Measurements from ENCODE around the gene SOWAHA.

DNA sequence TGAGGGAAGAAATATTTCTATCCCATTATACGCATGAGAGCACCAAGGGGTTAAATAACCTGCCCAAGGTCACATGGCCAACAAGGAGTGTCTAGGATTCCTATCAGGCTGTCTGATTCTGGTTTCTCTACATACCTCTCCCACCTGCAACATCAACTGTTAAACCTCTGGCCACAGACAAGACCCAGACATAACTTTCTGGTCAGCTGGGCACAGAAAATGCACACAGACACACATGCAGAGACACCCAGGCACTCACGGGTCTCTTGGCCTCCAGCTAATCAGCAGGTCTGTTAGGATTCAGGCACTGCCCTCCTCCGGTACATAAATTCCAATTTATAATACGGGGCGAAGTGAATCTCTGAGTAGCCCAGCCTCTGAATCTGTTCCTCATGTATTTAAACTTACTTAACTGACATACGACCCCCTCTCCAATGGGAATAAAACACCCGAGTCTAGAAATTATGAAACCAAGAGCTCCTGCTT, 37.6 kb upstream of the SOWAHA start:
- TF ChIP-seq, protein P1, sequence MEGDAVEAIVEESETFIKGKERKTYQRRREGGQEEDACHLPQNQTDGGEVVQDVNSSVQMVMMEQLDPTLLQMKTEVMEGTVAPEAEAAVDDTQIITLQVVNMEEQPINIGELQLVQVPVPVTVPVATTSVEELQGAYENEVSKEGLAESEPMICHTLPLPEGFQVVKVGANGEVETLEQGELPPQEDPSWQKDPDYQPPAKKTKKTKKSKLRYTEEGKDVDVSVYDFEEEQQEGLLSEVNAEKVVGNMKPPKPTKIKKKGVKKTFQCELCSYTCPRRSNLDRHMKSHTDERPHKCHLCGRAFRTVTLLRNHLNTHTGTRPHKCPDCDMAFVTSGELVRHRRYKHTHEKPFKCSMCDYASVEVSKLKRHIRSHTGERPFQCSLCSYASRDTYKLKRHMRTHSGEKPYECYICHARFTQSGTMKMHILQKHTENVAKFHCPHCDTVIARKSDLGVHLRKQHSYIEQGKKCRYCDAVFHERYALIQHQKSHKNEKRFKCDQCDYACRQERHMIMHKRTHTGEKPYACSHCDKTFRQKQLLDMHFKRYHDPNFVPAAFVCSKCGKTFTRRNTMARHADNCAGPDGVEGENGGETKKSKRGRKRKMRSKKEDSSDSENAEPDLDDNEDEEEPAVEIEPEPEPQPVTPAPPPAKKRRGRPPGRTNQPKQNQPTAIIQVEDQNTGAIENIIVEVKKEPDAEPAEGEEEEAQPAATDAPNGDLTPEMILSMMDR (IDR thresholded peaks at IDR 0.05; ENCODE audit: insufficient read depth, low read length, poor library complexity, severe bottlenecking) = no peak
- TF ChIP-seq EZH2phosphoT487 (conservative IDR thresholded peaks at IDR 0.05; ENCODE audit: low read length) = no peak
